HG03060 (cell line): Measurements from ENCODE around the gene INTS14.

ENCODE experiments used
- ATAC-seq: cut with Tn5 transposase; IDR thresholded peaks from one replicate; pipeline ENCODE4 v1.9.1; 2021; ENCODE audit warnings: low read depth, moderate number of reproducible peaks; ENCODE audit not compliant: unreplicated experiment

INTS14 gene

DNA sequence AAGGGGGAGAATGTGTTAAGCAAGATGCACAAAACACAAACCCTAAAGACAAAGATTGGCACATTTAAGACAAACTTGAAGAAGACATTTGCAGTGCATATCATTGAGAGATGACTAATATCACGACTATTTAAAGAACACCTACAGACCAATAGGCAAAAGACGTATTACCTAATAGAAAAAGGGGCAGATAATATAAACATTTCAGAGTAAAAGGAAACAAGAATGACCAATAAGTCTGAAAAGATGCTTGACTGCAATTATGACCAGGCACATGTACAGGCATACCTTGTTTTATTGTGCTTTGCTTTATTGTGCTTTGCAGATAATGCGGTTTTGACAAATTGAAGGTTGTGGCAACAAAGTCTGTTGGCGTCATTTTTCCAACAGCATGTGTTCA is 75.7 kb downstream of the INTS14 start:
- ATAC-seq, result no peak

DNA sequence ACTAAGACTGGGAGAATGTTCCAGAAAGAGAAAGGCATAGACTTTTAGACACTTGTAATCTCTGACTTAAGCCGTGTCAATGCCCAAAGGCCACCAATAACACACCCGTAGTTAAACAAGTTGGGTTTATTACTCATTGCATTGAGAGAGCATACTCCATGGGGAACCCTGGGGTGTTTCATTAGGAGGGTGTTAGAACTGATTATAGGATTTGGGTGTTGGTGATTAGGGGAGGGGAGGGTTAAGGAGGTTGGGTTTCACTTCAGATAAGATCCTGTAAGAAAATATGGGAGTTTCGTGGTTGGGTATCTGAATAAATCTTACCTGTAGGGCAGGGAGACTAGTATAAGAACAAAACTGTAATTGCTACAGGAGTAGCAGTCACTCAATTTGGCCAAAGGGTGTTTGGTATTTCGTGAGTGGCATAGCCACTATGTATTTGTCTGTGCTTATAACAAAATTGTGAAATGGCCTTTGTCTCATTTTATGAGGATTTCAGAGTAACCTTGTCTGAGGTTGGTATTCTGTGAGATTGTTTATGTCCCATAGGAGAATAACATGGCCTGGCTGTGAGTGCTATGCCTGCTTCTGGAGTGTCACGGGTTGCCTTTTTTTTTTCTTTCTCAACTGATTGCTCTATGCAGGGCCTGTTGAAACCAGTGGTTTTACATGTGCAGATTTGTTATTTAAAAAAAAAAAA is 77.7 kb downstream of the INTS14 start:
- ATAC-seq, result no peak

DNA sequence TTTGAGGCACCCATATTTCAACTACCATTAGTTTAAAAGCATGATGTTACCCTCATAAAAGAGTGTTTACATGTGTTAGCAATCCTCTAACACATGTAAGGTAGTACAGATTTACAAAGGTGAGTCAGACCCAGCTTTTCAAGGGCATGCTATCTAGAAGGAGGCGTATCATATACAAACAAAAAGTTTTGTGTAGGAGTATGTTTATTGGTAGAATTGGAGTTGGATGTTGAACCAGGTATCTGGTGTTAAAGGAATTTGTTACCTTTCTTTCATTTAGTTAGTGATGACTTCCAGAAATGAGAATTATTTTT is 78.2 kb downstream of the INTS14 start:
- ATAC-seq, result no peak

GRCh38 chr15:65530318-65531111 is 80.4 kb downstream of the INTS14 start, which contains the start of gene HACD3:
TSS of gene HACD3 (plus strand) at chr15:65530463. CDS start at chr15:65530632, 169 bp downstream.
- ATAC-seq, result no peak

GRCh38 chr15:65529762-65530317 is 81.1 kb downstream of the INTS14 start:
- ATAC-seq, result no peak
